HG02884 (cell line): ENCODE measurements around the gene VPS54.

Source experiments
- ATAC-seq: cut with Tn5 transposase; IDR thresholded peaks from one replicate; pipeline ENCODE4 v1.9.1; 2021; ENCODE audit warnings: mild to moderate bottlenecking, moderate library complexity; ENCODE audit not compliant: unreplicated experiment

The VPS54 gene

DNA sequence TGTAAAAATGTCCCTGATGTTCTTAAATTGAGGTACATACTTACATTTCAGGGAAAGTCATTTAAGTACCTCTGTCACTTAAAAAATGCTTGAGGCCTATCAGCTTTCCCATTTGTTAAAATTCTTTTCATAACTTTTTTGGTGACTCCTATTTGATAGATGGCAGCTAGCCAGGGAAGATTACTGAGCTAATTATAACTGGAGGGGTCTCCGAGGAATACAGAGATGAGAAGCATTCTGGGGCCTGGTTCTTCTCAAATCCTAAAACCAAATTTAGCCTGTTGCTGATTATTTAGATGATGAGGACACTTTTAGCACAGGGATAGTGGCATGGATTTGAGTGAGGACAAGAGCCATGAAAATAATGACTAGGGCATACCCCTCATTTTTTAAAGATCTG, 172.7 kb downstream of the VPS54 start:
- no peak for ATAC-seq

DNA sequence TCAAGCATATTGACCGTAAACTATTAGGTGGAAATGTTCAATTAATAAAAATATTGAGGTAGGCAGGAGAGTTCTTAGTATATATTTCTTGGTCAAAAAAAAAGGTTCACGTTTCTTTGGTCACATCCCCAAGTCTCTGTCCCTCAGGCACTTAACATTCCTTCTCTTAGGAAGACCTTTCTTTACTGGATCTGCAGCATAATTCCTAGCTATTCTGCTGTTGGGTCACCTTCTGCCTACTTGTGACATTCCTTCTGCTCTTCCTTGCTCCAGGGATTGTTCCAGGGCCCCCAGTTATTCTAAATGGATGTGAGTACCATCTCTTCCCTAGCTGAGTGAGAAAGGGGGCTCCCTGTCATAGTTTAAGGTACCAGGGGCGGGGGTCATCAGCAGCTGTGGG, 173.4 kb downstream of the VPS54 start:
- ATAC-seq = no peak

DNA sequence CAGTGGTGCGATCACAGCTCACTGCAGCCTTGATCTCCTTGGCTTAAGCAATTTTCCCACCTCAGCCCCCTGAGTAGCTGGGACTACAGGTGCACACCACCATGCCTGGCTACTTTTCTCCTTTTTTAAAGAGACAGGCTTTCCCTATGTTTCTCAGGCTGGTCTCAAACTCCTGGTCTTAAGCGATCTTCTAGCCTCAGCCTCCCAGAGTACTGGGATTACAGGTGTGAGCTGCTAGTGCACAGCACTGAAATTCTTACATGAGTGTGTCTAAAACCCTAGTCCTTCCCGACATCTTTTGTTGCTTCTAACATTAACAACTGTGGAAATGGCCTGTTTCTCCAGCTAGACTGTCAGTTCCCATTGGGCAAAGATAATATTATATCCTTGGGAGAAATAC, 174.6 kb downstream of the VPS54 start:
- no peak for ATAC-seq

DNA sequence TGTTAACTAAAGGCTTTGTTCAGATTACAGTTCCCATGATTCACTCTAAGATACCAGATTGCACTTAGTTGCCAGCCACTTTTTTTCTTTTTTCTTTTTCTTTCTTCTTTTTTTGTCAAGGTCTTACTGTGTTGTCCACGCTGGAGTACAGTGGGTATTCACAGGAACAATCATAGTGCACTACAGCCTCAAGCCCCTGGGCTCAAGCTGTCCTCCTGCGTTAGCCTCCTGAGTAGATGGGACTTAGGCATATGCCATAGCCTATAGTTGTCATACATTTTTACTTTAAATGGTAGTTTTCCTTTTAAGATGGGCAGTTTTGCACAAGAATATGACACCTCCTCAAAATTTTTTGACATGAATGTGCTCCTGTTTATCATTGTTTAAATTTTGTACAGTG, 175.4 kb downstream of the VPS54 start:
- no peak for ATAC-seq

DNA sequence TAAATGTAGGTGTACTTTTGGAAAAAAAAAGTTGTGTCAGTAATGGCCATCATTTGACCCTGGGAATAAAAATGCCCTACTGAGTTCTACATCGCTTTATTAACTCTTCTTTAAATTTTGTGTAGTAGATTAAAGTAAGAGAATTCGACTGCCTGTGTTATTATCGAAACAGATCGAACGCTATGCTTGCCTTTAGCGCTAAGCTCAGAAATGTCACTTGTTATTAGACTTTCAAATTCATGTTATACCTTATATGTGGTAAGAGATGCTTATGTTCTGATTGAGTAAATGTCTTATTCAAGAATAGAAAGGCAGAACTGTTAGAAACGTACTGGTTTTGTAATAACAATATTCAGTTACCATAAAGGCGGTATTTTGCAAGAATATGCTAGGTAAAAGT, 176.1 kb downstream of the VPS54 start:
- ATAC-seq = no peak

DNA sequence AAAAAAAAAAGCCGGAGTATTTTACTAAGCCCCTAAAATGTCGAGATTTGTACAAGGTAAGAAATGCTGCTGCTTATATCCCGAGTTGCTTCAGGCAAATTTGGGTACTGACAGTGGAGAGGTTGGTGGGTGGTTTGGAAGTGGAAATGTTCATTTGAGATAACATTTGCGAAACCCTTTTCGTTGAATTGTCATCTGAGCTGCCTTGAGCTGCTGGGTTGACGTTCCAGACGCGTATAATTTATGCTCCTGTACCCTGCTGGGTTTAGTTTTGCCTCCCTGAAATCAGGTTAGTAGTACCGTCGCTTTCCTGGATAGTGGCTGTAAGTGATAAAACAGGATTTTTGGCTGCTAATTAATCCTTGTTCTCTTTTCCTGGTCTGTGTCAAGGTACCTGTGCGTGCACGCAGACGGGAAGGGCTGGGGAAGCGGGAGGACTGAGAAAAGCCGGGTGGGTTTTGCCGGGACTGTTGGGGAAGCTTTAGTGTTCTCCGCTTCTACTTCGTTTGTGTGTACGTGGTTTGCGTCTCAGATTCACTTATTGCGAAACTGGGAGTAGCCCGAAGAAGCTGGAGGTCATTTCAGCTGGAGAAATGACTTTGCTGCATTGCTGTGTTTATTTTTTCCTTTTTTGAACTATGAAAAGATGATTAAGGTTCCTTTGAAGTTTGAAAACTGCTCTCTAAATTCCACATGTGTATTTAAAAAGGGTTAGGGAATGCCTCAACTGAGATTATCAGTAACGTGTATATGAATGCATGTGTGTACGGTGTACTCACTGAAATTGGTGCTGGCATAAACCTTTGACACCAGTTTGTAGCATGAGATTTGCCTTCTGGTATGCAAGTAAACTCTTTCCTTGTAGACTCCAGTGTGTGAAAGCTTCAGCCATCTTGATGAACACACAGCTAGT, 176.8 kb downstream of the VPS54 start:
- ATAC-seq = no peak
